GM21381 (cell line): ENCODE measurements around the gene ADARB1.

Experiments used
- ATAC-seq: cut with Tn5 transposase; IDR thresholded peaks from one replicate; pipeline ENCODE4 v1.9.1; 2021; ENCODE audit warnings: mild to moderate bottlenecking, moderate library complexity; ENCODE audit not compliant: unreplicated experiment

Gene ADARB1

GRCh38 chr21:45090966-45091365 is 16.6 kb downstream of the ADARB1 start:
- ATAC-seq = no peak

GRCh38 chr21:45091550-45092322 is 17.4 kb downstream of the ADARB1 start:
- no peak for ATAC-seq

- no peak for ATAC-seq
Measured at GRCh38 chr21:45093035-45093532, 18.7 kb downstream of the ADARB1 start.

DNA sequence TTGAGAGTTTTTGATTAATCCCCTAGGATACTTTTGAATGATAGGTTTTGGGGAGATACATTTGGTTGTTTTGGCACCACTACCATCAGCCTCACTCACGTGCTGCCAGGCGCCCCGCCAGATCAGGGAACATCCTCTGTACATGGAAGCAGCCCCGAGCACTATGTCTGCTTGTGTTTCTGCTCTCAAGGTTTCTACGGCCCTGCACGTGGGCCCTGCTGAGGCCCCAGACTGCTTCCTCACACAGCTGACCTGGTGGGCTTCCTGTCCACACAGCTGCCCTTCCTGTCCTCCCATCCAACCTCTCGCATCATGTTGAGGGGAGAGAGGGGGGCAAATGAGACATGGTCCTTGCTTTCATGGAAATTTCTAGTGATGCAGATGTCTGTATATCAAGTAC is 20.0 kb downstream of the ADARB1 start:
- no peak for ATAC-seq

GRCh38 chr21:45095505-45095904 is 21.1 kb downstream of the ADARB1 start:
- no peak for ATAC-seq

- ATAC-seq = no peak
Measured at GRCh38 chr21:45096217-45096616, 21.8 kb downstream of the ADARB1 start.

GRCh38 chr21:45097827-45098387 is 23.5 kb downstream of the ADARB1 start:
- ATAC-seq = no peak

DNA sequence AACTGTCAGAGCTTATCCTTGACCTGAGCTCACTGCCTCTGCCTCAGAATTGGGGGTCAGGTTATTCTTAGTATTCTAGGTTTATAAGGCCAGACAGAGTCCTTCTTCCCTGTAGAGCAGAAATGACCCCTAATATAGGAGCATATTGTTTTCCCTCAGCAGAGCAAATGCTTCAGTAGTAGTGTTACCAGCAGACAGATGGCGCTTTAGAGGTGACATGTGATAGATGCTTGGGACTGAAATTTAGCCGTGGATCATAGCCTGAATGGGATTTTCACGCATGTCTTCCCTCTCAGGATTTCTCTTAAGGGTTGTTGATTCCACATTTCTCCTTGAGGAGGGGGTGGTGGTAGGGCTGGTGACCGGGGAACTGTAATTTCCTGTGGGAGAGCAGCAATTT is 24.5 kb downstream of the ADARB1 start:
- ATAC-seq = no peak

GRCh38 chr21:45099571-45099970 is 25.2 kb downstream of the ADARB1 start:
- no peak for ATAC-seq

GRCh38 chr21:45100866-45101265 is 26.5 kb downstream of the ADARB1 start:
- no peak for ATAC-seq

- no peak for ATAC-seq
Measured at GRCh38 chr21:45102391-45102932, 28.1 kb downstream of the ADARB1 start.

DNA sequence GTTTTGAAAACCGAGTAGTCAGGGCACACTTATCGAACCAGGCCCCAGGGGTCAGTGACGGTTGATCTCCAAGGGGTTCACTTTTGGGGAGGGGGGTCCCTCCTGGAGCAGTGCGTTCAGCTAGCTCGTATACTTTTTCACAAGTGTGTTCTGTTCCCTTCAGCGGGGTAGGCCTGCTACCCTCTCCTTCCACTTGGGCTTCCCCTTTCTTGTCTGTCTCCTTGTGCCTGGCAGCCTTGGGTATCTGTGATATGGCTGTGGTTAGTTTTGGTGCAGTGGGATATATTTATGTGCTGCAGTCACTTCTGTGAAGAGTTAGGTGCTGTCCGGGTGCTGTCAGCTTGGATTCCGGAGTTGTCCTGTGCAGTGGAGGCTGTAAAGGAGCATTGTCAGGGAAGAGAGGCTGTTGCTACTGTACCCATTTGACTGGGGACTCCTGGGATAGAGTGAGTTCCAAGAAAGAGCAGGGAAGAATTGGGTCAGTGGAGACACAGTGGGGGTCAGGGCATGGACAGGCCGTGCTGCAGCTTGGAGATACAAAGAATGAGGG is 29.7 kb downstream of the ADARB1 start:
- ATAC-seq = no peak

GRCh38 chr21:45104560-45104959 is 30.2 kb downstream of the ADARB1 start:
- no peak for ATAC-seq

DNA sequence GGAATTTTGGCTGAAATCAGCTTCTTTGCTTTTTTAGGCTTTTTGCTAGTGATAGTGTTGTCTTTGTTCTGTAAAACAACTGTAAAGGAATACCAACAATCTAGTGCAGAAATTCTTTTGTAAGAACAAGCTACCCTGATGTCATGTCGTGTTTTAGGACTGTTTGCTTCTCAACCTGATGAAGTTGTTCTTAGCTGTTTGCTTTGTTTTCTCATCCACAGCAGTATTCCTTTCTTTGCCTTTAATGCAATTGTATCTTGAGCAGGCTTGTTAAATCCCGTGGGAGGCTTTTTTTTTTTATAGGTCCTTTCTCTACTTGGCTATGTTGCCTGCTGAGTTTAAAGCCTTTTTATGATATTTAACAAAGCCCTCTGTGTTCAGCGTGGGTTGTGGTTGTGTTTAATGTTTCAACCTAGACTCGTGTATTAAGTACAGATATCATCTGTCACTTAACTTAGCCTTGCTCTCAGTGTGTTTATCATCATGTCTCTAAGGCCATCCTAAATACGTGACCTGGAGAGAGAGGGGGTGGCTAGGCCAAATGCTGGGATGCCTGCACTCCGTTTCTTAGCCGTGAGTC is 31.6 kb downstream of the ADARB1 start:
- ATAC-seq = no peak

- no peak for ATAC-seq
Measured at GRCh38 chr21:45108034-45108790, 33.8 kb downstream of the ADARB1 start.

- no peak for ATAC-seq
Measured at GRCh38 chr21:45108808-45109781, 34.7 kb downstream of the ADARB1 start.

- peak; percentile 75 for ATAC-seq
Measured at GRCh38 chr21:45109831-45110492, 35.6 kb downstream of the ADARB1 start.

DNA sequence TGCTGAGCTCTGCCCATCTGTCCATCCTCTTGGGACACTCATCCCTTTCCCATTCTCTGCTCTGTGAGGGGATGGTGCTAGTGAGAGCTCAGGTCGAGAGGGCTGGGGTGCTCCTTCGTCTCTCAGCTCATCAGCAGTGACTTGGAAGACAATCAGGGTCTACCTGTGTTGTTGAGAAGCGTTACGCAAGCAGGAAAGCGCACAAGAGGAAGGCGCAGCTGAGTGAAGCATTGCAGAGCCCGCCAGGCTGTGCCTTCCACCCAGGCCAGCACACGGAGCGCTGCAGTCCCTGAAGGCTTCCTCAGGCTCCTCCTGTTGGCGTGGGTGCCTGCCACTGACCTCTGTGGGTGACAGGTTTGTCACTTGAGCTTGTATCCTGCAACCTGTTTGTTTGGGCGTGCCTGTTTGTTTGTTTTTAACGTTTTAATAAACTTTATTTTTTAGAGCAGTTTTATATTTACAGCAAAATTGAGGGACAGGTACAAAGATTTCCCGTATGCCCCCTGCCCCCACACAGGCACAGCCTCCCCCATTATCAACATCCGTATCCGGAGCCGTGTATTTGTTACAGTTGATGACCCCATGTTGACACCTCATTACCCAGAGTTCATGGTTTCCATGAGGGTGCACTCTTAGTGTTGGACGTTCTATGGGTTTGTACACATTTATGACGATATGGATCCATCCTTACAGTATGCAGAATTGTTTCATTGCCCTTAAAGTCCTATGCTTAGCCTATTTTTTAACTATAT is 36.7 kb downstream of the ADARB1 start:
- no peak for ATAC-seq
